ENCODE results near the gene KBTBD8. TPM values are rescaled to one million over a fixed set of nuclear protein-coding genes. Genes with fewer than 3 reads are reported as not detected.

Gene KBTBD8
- total and polyA plus RNA-seq, 9 of the 15 experiments (the other 6 are each of a cell fraction or from before 2014, with no cell fraction given), result 2.7 to 9.1 (median 5.6) TPM

GRCh38 chr3:67030785-67031740 lies 33.0 kb downstream of the KBTBD8 start (continued):
- TF ChIP-seq TEAD1 (CRISPR knock-in tag; IDR thresholded peaks at IDR 0.05) (no peak), CCAR2 (IDR thresholded peaks at IDR 0.05; ENCODE audit: low read depth, low read length) (no peak), GMEB1 (CRISPR knock-in tag; IDR thresholded peaks at IDR 0.05) (no peak), NCOA2 (IDR thresholded peaks at IDR 0.05; ENCODE audit: partially characterized antibody in 2 of 2) (no peak), ZNF354B (CRISPR knock-in tag; IDR thresholded peaks at IDR 0.05) (no peak), GTF3C2 (IDR thresholded peaks at IDR 0.05; ENCODE audit: borderline replicate concordance, extremely low read depth, insufficient read length) (no peak), USF1 (CRISPR knock-in tag; IDR thresholded peaks at IDR 0.05) (no peak), MEF2D (tag; conservative IDR thresholded peaks at IDR 0.05; ENCODE audit: low read depth) (peak; percentile 96), ZNF140 (CRISPR knock-in tag; IDR thresholded peaks at IDR 0.05) (no peak), HMGXB4 (CRISPR knock-in tag; IDR thresholded peaks at IDR 0.05) (no peak), MAFF (IDR thresholded peaks at IDR 0.05; ENCODE audit: low read length) (no peak), ZNF282 (CRISPR knock-in tag; IDR thresholded peaks at IDR 0.05) (no peak), POLR2B (IDR thresholded peaks at IDR 0.05; ENCODE audit: low read depth, partially characterized antibody) (no peak), CBX3 (IDR thresholded peaks at IDR 0.05; ENCODE audit: borderline replicate concordance in 1 of 2, low read length in 2 of 2) (no peak)
- TF ChIP-seq, protein P1, sequence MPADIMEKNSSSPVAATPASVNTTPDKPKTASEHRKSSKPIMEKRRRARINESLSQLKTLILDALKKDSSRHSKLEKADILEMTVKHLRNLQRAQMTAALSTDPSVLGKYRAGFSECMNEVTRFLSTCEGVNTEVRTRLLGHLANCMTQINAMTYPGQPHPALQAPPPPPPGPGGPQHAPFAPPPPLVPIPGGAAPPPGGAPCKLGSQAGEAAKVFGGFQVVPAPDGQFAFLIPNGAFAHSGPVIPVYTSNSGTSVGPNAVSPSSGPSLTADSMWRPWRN (IDR thresholded peaks at IDR 0.05; ENCODE audit: low read depth), result 0 out of 2 replicates have a peak, but pooled peaks have one; percentile 47
- TF ChIP-seq, protein P2, sequence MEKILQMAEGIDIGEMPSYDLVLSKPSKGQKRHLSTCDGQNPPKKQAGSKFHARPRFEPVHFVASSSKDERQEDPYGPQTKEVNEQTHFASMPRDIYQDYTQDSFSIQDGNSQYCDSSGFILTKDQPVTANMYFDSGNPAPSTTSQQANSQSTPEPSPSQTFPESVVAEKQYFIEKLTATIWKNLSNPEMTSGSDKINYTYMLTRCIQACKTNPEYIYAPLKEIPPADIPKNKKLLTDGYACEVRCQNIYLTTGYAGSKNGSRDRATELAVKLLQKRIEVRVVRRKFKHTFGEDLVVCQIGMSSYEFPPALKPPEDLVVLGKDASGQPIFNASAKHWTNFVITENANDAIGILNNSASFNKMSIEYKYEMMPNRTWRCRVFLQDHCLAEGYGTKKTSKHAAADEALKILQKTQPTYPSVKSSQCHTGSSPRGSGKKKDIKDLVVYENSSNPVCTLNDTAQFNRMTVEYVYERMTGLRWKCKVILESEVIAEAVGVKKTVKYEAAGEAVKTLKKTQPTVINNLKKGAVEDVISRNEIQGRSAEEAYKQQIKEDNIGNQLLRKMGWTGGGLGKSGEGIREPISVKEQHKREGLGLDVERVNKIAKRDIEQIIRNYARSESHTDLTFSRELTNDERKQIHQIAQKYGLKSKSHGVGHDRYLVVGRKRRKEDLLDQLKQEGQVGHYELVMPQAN (IDR thresholded peaks at IDR 0.05; ENCODE audit: borderline replicate concordance), result no peak
